Activated naive CD8-positive, alpha-beta T cell (primary cell): ENCODE results near the gene CREB1.
"Not testable (repeated sequence)": the region's sequence is repeated elsewhere in the genome, so short reads cannot be mapped to it uniquely, and the experiment has no call there.

Experiments used
- H3K27ac Mint-ChIP-seq: one replicate; pipeline ENCODE4 v1.8.0; 2021; ENCODE audit warnings: mixed read lengths
- H3K27me3 Mint-ChIP-seq: one replicate; pipeline ENCODE4 v1.8.0; 2021; ENCODE audit warnings: mixed read lengths
- H3K36me3 Mint-ChIP-seq: one replicate; pipeline ENCODE4 v1.8.0; 2021; ENCODE audit warnings: mixed read lengths
- H3K4me1 Mint-ChIP-seq: one replicate; pipeline ENCODE4 v1.8.0; 2021; ENCODE audit warnings: low read depth, mixed read lengths
- H3K4me3 Mint-ChIP-seq: one replicate; pipeline ENCODE4 v1.8.0; 2021; ENCODE audit warnings: mild to moderate bottlenecking, mixed read lengths
- H3K9me3 Mint-ChIP-seq: one replicate; pipeline ENCODE4 v1.8.0; 2021; ENCODE audit warnings: low read depth, mixed read lengths

The CREB1 gene

GRCh38 chr2:207632575-207633493, 103.1 kb downstream of the CREB1 start:
- H3K4me3 Mint-ChIP-seq = no peak overlapping the region
- H3K27ac Mint-ChIP-seq = no peak overlapping the region
- H3K4me1 Mint-ChIP-seq = peaks cover 5% of the 10 kb centered on the region
- H3K27me3 Mint-ChIP-seq = no peaks in the 10 kb centered on the region
- H3K9me3 Mint-ChIP-seq = no peaks in the 10 kb centered on the region
- H3K36me3 Mint-ChIP-seq = no peaks in the 10 kb centered on the region

- Mint-ChIP-seq H3K36me3 (no peaks in the 10 kb centered on the region), H3K27me3 (no peaks in the 10 kb centered on the region), H3K4me1 (peaks cover 5% of the 10 kb centered on the region), H3K4me3 (no peak overlapping the region), H3K27ac (no peak overlapping the region), H3K9me3 (no peaks in the 10 kb centered on the region)
These were observed 103.9 kb downstream of the CREB1 start for GRCh38 chr2:207633686-207634085.

- Mint-ChIP-seq H3K27ac (no peak overlapping the region), H3K4me1 (peaks cover 5% of the 10 kb centered on the region), H3K36me3 (no peaks in the 10 kb centered on the region), H3K9me3 (no peaks in the 10 kb centered on the region), H3K27me3 (no peaks in the 10 kb centered on the region), H3K4me3 (no peak overlapping the region)
These were observed 105.9 kb downstream of the CREB1 start for GRCh38 chr2:207635468-207636200.

GRCh38 chr2:207639288-207639687, 109.5 kb downstream of the CREB1 start:
- H3K4me1 Mint-ChIP-seq, H3K9me3 Mint-ChIP-seq, H3K27ac Mint-ChIP-seq, H3K27me3 Mint-ChIP-seq, H3K4me3 Mint-ChIP-seq, H3K36me3 Mint-ChIP-seq: not testable (repeated sequence)

- Mint-ChIP-seq H3K27ac (no peak overlapping the region), H3K4me1 (no peaks in the 10 kb centered on the region), H3K36me3 (peaks cover 6% of the 10 kb centered on the region), H3K4me3 (no peak overlapping the region), H3K27me3 (peaks cover 6% of the 10 kb centered on the region), H3K9me3 (no peaks in the 10 kb centered on the region)
These were observed 110.4 kb downstream of the CREB1 start for GRCh38 chr2:207640160-207640559.

GRCh38 chr2:207640661-207641060, 110.9 kb downstream of the CREB1 start:
- Mint-ChIP-seq H3K4me1 (no peaks in the 10 kb centered on the region), H3K27me3 (peaks cover 6% of the 10 kb centered on the region), H3K9me3 (no peaks in the 10 kb centered on the region), H3K27ac (no peak overlapping the region), H3K36me3 (peaks cover 6% of the 10 kb centered on the region), H3K4me3 (no peak overlapping the region)

- peaks cover 6% of the 10 kb centered on the region for H3K27me3 Mint-ChIP-seq
- H3K4me1 Mint-ChIP-seq = no peaks in the 10 kb centered on the region
- H3K9me3 Mint-ChIP-seq = no peaks in the 10 kb centered on the region
- no peak overlapping the region for H3K4me3 Mint-ChIP-seq
- peaks cover 6% of the 10 kb centered on the region for H3K36me3 Mint-ChIP-seq
- no peak overlapping the region for H3K27ac Mint-ChIP-seq
These were observed 114.1 kb downstream of the CREB1 start for GRCh38 chr2:207643892-207644291.

GRCh38 chr2:207646582-207646981, 116.8 kb downstream of the CREB1 start:
- not testable (repeated sequence) for H3K27ac Mint-ChIP-seq, H3K4me3 Mint-ChIP-seq, H3K9me3 Mint-ChIP-seq, H3K27me3 Mint-ChIP-seq, H3K36me3 Mint-ChIP-seq, H3K4me1 Mint-ChIP-seq
